NCI-H748 (cell line): ENCODE measurements around the gene NMT2.
"Not testable (repeated sequence)": the region's sequence is repeated elsewhere in the genome, so short reads cannot be mapped to it uniquely, and the experiment has no call there.

Experiments used
- DNase-seq: peaks from one replicate; lab custom pipeline; 2025; ENCODE audit not compliant: unreplicated experiment; lab: John Stamatoyannopoulos, UW

The NMT2 gene

GRCh38 chr10:15168291-15168785 lies at the start of gene NMT2:
Gene NMT2, minus strand, starts transcription at chr10:15168693. Its CDS starts 81 bp downstream, at chr10:15168612.
- peak; percentile 85 for DNase-seq

- no peak for DNase-seq
Observed at GRCh38 chr10:15216700-15217099, 48.2 kb upstream of the NMT2 start.

DNA sequence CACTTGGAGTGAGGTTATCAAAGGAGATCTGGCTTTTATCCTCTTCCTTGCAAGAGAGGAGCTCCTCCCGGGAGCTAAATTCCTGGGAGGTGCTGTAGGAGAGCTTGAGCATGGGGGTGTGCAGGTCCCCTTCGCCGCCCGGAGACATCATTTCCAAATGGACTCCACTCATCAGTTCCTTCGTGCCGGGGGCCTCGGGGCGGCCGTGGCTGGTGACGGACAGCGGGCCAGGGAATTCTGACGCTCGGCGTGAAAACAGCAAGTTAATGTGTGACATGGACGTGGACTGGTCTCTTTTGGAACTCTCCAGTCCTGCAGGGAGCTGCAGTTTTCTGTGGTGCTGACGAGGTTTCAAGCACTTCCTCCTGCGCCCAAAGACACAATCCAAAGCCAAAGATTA lies 45.7 kb upstream of the NMT2 start:
- DNase-seq = no peak

DNA sequence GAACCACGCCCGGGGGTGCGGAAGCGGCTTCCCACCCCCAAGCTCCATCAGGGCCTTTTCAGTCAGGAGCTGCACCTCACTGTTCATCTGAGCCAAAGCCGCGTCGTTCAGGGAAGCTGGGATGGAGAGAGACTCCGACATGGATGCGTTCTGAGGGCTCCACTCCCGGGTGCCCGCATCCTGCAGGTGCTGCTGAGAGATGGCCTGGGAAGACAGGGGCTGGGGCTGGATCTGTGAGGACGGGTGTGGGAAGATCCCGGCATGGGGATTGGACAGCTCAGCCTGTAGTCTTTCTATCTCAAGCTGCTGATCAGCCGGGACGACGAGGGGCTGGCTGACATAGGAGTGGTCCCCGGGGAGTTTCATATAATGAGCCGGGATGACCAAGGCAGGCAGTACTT lies 45.0 kb upstream of the NMT2 start:
- DNase-seq = no peak

- no peak for DNase-seq
Observed at GRCh38 chr10:15211464-15211979, 43.0 kb upstream of the NMT2 start.

DNA sequence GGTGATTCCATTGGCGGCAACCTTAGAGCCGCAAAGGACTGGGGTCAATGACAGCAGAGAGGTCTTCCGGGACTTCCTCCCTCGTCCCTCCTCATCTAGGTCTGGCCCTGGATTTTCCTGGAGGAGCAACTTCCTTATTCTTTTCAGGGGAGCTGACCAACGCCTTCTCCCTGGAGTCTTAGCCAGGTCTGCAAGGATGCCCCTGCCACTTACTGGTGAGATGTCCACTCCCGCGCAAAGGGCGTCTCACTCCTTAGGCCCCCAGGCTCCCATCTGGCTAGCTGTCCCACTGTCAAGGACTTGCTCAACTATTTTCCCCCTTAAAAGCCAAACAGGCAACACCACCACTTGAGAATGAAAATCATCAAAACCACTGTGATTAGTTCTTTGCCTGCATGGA lies 42.0 kb upstream of the NMT2 start:
- DNase-seq = no peak

DNA sequence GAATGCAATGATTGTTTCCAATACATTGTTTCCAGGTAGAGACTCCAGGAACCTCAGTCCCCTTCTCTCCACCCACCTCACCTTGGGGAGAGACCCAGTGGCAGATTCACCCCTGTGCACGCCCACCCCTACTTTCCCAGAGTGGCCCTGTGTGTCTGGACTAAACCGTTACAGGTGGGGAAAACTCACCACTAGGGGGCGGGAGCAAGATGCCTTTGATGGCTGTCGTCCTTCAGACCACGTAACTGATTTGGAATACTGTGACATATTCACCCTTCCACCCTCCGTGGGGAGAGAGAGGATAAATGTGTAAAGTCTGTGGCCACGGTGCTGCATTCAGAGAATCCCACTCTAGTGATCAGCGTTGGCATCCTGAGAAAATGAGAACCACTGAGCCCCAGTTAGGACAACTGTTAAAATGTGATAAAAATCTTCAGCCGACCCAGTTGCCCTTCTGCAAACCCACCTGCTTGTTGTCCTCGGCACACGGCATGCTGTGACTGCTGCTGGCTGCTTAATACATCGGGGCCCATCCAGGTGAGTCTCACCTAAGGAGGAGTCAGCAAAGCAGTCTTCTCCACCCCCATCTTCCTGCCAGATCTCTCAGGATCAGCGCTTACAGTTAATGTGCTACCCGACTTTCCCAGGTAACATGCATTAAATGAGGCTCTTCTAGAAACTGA lies 41.5 kb upstream of the NMT2 start:
- peak; percentile 80 for DNase-seq

GRCh38 chr10:15208221-15208620 lies 39.7 kb upstream of the NMT2 start:
- DNase-seq = no peak

DNA sequence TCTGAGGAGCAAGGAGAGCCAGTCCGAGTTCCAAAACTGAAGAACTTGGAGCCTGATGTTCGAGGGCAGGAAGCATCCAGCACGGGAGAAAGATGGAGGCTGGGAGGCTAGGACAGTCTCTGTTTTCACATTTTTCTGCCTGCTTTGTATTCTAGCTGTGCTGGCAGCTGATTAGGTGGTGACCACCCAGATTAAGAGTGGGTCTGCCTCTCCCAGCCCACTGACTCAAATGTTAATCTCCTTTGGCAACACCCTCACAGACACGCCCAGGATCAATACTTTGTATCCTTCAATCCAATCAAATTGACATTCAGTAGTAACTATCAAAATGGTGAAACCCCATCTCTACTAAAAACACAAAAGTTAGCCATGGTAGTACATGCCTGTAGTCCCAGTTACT lies 38.9 kb upstream of the NMT2 start:
- DNase-seq = not testable (repeated sequence)

GRCh38 chr10:15202639-15203038 lies 34.1 kb upstream of the NMT2 start:
- no peak for DNase-seq

DNA sequence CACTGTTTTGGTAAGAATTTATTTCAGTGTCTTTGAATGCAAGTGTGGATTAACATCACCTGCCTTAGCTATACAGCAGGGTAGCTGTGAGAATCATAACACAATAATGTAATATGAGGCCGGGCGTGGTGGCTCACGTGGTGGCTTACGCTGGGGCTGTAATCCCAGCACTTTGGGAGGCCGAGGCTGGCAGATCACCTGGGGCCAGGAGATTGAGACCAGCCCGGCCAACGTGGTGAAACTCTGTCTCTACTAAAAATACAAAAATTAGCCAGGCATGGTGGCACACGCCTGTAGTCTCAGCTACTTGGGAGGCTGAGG lies 33.8 kb upstream of the NMT2 start:
- not testable (repeated sequence) for DNase-seq

- DNase-seq = no peak
Observed at GRCh38 chr10:15201589-15202300, 33.3 kb upstream of the NMT2 start.

DNA sequence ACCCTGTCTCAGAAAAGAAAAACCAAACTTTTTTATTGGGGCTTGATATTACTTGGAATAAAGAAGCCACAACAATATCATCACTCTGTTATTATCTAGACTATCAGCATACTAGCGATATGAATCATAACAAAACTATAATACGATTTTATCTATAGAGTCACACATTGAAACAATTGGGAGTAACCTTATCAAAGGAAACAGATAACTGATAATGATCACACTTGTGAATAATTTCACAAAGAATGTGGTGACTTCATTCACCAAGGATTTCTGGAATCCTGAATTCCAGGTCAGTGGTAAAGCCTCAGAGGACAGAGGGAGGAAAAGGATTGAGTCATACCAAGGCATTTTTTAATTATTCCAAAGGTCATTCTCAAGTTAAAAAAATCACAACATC lies 32.1 kb upstream of the NMT2 start:
- DNase-seq = no peak

GRCh38 chr10:15197911-15198310 lies 29.4 kb upstream of the NMT2 start:
- DNase-seq = no peak

GRCh38 chr10:15197276-15197675 lies 28.8 kb upstream of the NMT2 start:
- DNase-seq = no peak

DNA sequence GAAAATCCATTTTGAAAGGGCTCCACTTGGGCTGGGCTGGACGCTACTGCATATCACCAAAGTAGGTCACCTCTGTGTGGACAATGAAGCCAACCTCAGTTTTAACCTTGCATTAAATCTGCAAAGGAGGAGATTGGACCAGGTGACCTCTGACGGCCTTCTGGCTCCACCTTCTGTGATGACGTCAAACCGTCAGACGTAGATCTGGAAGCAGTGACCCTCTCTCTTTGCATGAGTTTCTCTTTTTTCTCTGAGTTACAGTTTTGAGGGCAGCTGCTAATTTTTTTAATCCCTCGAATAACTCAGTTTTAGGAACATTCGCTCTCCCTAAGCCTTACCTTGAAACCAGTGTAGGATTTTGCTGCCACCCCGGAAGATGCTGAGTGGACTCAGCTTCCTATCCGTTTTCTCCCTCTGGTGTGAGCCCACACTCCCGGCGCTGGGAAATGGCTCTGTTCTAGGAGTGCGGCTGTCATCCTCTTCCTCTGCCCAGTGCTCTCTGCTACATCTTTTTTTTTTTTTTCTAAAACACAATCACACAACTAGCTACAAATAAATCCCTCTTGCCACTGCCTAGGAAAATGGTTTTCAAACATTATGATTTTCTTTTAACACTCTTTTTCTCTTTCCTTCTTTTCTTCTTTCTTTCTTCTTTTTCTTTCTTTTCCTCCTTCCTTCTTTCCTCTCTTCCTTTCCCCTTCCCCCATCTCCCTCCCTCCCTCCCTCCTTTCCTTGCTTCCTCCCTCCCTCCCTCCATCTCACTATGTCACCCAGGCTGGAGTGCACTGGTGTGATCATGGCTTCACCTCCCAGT lies 27.7 kb upstream of the NMT2 start:
- no peak for DNase-seq

DNA sequence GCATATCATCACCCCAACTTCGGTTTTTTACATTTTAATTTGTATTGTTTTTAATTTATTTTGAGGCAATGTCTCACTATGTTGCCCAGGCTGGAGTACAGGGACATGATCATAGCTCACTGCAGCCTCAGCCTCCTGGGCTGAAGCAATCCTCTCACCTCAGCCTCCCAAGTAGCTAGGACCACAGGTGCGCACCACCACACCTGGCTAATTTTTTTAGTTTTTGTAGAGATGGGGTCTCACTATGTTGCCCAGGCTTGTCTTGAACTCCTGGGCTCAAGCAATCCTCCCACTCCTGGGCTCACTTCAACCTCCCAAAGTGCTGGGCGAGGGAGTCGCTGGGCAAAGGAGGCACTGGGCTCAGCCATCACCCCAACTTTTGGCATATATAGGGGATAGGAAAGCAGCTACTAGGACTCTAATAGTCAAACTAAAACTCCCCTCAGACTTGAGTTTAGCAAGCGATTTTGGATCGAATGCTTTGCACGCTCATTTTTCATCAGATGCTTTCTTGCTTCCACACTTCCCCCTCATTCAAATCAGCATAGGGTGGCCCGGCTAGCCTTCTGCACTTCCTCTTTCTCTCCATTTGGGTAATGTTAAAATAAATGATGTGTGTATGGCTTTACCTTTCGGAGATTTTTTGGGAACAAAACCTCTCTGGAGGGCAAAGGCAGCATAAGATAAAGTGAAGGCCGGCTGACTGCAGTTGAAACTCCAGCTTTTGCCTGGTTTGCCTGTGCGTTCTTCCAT lies 20.8 kb upstream of the NMT2 start:
- DNase-seq = no peak

DNA sequence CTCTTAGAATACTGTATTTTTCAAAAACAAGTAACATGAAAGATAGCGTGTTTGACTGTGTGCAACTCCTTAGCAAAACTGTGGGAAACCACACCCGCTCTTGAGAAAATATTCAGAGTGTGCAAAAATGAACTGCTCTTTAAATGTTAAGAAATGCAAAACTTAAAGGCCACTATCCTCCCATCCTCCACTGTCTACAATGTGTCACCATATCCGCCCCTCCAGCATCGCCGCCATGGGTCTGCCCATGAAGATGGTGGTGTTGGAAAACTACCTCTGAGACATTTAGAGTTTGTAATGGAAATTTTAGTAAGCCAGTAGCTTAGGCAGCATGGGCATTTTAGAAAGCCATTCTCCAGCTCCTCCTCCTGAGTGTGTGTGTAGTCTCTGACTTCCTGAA lies 20.1 kb upstream of the NMT2 start:
- DNase-seq = no peak

GRCh38 chr10:15183689-15184481 lies 15.4 kb upstream of the NMT2 start:
- DNase-seq = no peak

- DNase-seq = no peak
Observed at GRCh38 chr10:15182540-15183207, 14.2 kb upstream of the NMT2 start.
